Hepatocyte (in vitro differentiated cells): ENCODE data around the gene SEH1L. TPM values are rescaled to one million over a fixed set of nuclear protein-coding genes. Genes with fewer than 3 reads are reported as not detected.
"Not testable (repeated sequence)": the region's sequence is repeated elsewhere in the genome, so short reads cannot be mapped to it uniquely, and the experiment has no call there.

ENCODE experiments used
- DNase-seq: peaks from one replicate; pipeline ENCODE4 v3.0.0-alpha.2; 2016; ENCODE audit warnings: low spot score
- H2AFZ ChIP-seq: fragments of 200-600 bp; sonication (generic); 2 replicates; pipeline ENCODE4 v1.6.0; 2016; ENCODE audit warnings: antibody characterized with exemption, mild to moderate bottlenecking
- H3K27ac ChIP-seq: fragments of 200-600 bp; sonication (generic); 2 replicates; pipeline ENCODE4 v1.5.1; 2016; ENCODE audit warnings: mild to moderate bottlenecking
- H3K27me3 ChIP-seq: fragments of 200-600 bp; sonication (generic); 2 replicates; pipeline ENCODE4 v1.6.1; 2016
- H3K36me3 ChIP-seq: fragments of 200-600 bp; sonication (generic); replicated peaks from 2 replicates; pipeline ENCODE4 v1.5.1; 2016; ENCODE audit warnings: low read depth; ENCODE audit not compliant: insufficient read depth
- H3K4me1 ChIP-seq: fragments of 200-600 bp; sonication (generic); 2 replicates; pipeline ENCODE4 v1.5.1; 2016; ENCODE audit warnings: mild to moderate bottlenecking, moderate library complexity; ENCODE audit not compliant: insufficient read depth
- H3K4me2 ChIP-seq: fragments of 200-600 bp; sonication (generic); 2 replicates; pipeline ENCODE4 v1.6.0; 2016
- H3K4me3 ChIP-seq: fragments of 200-600 bp; sonication (generic); 2 replicates; pipeline ENCODE4 v1.5.1; 2016; ENCODE audit warnings: mild to moderate bottlenecking
- H3K79me2 ChIP-seq: fragments of 200-600 bp; sonication (generic); 2 replicates; pipeline ENCODE4 v1.6.0; 2017; ENCODE audit warnings: mild to moderate bottlenecking
- H3K9me2 ChIP-seq: fragments of 200-600 bp; sonication (generic); replicated peaks from 2 replicates; pipeline ENCODE4 v1.6.0; 2017; ENCODE audit warnings: mild to moderate bottlenecking; ENCODE audit not compliant: insufficient read depth
- H3K9me3 ChIP-seq: fragments of 200-600 bp; sonication (generic); 2 replicates; pipeline ENCODE4 v1.5.1; 2016; ENCODE audit warnings: low read depth, mild to moderate bottlenecking
- H4K20me1 ChIP-seq: fragments of 200-600 bp; sonication (generic); 2 replicates; pipeline ENCODE4 v1.6.0; 2016; ENCODE audit warnings: mild to moderate bottlenecking; ENCODE audit not compliant: insufficient read depth, poor library complexity, severe bottlenecking
- EZH2 ChIP-seq: fragments of 200-600 bp; sonication (generic); IDR thresholded peaks from 2 replicates; pipeline ENCODE4 v1.6.1; 2016; ENCODE audit warnings: antibody characterized with exemption, mild to moderate bottlenecking, borderline replicate concordance
- EZH2phosphoT487 ChIP-seq: fragments of 200-600 bp; sonication (generic); IDR thresholded peaks from one replicate; pipeline ENCODE4 v1.6.1; 2018; ENCODE audit warnings: antibody characterized with exemption, mild to moderate bottlenecking, low read depth, moderate library complexity; ENCODE audit not compliant: unreplicated experiment, severe bottlenecking
- WGBS: methylation state at CpG from one replicate; pipeline ENCODE4 v1.1.6; 2016; ENCODE audit warnings: low lambda C conversion rate; ENCODE audit errors: missing lambda C conversion rate; 5-methylcytosine and 5-hydroxymethylcytosine counted together
- polyA plus RNA-seq: library from polyadenylated mRNA; unstranded; fragments of >200 nt; fragmentation: Nextera tagmentation; extraction: Ambion mirVana; gene quantifications from 2 replicates; pipeline ENCODE4 v1.2.1, GENCODE V29; 2016
- total RNA-seq: library from RNA; depleted of rRNA; stranded (reverse); fragments of >200 nt; gene quantifications from 2 replicates; pipeline ENCODE4 v1.2.3, GENCODE V29; 2014
- TF ChIP-seq, protein P1 (sequence below): fragments of 200-600 bp; sonication (generic); IDR thresholded peaks from 2 replicates; pipeline ENCODE4 v1.5.1; 2016; ENCODE audit warnings: antibody characterized with exemption, mild to moderate bottlenecking; ENCODE audit not compliant: poor library complexity

The SEH1L gene
- total and polyA plus RNA-seq, 2 experiments from 2014 or later: 24.0 to 25.8 TPM

DNA sequence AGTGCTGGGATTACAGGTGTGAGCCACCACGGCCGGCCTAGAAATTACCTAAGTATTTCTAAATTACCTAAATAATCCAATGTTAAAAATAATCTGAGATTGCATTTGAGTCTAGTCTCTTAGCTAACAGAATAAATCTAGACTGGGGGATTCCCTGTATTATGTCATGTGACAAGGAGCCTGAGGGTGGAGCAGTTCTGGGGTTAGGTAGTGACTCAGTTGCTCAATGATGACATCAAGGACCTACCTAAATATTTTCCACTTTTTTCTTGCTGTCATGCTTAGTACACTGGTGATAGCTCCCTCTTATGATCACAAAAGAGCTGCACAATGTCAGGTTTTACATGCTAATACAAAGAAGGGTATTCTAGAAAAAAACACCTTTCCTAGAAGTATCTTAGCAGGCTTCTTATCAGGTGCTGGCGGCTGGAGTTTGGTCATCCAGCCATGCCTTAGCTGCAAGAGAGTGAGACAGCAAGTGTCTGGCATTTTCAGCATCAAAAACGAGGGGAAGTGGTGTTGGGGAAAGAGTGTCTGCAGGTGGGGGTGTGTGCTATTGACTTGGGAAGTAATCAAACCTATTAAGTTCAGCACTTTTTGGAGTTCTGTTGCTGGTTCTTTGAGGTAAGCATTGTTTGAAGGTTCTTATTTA is 25.9 kb downstream of the SEH1L start:
- Histone ChIP-seq H2AFZ (no peak overlapping the region), H3K4me2 (no peak overlapping the region), H4K20me1 (no peaks in the 10 kb centered on the region), H3K27ac (no peak overlapping the region), H3K9me3 (no peaks in the 10 kb centered on the region), H3K9me2 (no peaks in the 10 kb centered on the region), H3K36me3 (no peaks in the 10 kb centered on the region), H3K79me2 (no peaks in the 10 kb centered on the region), H3K27me3 (no peaks in the 10 kb centered on the region), H3K4me1 (no peaks in the 10 kb centered on the region), H3K4me3 (no peak overlapping the region)
- TF ChIP-seq, protein P1, sequence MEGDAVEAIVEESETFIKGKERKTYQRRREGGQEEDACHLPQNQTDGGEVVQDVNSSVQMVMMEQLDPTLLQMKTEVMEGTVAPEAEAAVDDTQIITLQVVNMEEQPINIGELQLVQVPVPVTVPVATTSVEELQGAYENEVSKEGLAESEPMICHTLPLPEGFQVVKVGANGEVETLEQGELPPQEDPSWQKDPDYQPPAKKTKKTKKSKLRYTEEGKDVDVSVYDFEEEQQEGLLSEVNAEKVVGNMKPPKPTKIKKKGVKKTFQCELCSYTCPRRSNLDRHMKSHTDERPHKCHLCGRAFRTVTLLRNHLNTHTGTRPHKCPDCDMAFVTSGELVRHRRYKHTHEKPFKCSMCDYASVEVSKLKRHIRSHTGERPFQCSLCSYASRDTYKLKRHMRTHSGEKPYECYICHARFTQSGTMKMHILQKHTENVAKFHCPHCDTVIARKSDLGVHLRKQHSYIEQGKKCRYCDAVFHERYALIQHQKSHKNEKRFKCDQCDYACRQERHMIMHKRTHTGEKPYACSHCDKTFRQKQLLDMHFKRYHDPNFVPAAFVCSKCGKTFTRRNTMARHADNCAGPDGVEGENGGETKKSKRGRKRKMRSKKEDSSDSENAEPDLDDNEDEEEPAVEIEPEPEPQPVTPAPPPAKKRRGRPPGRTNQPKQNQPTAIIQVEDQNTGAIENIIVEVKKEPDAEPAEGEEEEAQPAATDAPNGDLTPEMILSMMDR: no peak
- TF ChIP-seq EZH2 (no peak), EZH2phosphoT487 (no peak)
- WGBS: 86% methylated on average over 4 of the region's 4 CpGs
- no peak for DNase-seq

DNA sequence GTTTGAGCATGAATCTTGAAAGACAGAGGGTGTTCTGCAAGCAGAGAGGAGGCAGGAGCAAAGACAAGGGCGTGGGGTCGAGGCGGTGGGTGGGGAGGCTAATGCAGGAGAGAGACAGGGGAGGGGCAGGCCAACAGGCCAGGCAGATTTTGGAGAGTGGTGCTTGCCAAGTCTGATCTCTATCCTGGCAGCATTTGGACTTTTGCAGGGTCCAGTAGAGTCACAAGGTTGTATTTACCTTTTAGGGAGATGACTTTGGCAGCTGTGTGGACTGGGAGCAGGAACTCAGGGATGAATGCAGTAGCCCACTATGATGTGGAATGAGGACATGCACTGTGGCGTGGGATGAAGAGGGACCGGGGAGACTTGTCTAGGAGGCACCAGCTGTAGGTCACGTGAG is 27.7 kb downstream of the SEH1L start:
- Histone ChIP-seq H3K9me2 (no peaks in the 10 kb centered on the region), H3K4me1 (no peaks in the 10 kb centered on the region), H3K4me3 (no peak overlapping the region), H2AFZ (no peak overlapping the region), H3K9me3 (no peaks in the 10 kb centered on the region), H3K79me2 (no peaks in the 10 kb centered on the region), H3K27ac (no peak overlapping the region), H4K20me1 (no peaks in the 10 kb centered on the region), H3K27me3 (no peaks in the 10 kb centered on the region), H3K4me2 (no peak overlapping the region), H3K36me3 (no peaks in the 10 kb centered on the region)
- WGBS: 97% methylated on average over 6 of the region's 6 CpGs
- TF ChIP-seq, protein P1: no peak
- TF ChIP-seq EZH2phosphoT487 (no peak), EZH2 (no peak)
- DNase-seq: no peak

DNA sequence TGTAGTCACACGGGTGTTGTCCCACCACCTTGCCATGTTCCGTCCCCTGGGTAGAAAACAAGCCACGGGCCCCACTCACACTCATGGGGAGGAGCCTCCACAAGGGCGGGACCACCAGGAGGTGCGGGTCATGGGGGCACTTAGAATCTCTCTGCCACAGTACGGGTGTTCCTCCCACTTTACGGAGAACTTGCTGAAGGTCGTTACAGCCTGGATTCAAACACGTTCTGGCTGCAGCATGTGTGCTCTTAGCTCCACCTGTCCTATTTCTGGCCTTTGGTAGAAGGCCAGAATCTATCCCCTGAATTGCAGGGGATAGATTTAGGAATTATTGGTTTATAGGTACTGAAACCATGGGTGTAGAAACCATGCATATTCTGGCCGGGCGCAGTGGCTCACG is 28.5 kb downstream of the SEH1L start:
- H3K79me2 ChIP-seq: no peaks in the 10 kb centered on the region
- TF ChIP-seq EZH2phosphoT487: no peak
- TF ChIP-seq, protein P1: no peak
- TF ChIP-seq EZH2: no peak
- DNase-seq: no peak
- no peak overlapping the region for H2AFZ ChIP-seq
- no peaks in the 10 kb centered on the region for H3K9me2 ChIP-seq
- H4K20me1 ChIP-seq: no peaks in the 10 kb centered on the region
- H3K36me3 ChIP-seq: no peaks in the 10 kb centered on the region
- H3K4me3 ChIP-seq: no peak overlapping the region
- H3K27ac ChIP-seq: no peak overlapping the region
- no peaks in the 10 kb centered on the region for H3K27me3 ChIP-seq
- no peak overlapping the region for H3K4me2 ChIP-seq
- no peaks in the 10 kb centered on the region for H3K9me3 ChIP-seq
- WGBS: 96% methylated on average over 11 of the region's 12 CpGs
- H3K4me1 ChIP-seq: no peaks in the 10 kb centered on the region

DNA sequence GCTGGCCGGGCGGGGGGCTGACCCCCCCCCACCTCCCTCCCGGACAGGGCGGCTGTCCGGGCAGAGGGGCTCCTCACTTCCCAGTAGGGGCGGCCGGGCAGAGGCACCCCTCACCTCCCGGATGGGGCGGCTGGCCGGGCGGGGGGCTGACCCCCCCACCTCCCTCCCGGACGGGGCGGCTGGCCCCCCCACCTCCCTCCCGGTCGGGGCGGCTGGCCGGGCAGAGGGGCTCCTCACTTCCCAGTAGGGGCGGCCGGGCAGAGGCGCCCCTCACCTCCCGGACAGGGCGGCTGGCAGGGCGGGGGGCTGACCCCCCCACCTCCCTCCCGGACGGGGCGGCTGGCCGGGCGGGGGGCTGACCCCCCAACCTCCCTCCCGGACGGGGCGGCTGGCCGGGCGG is 32.3 kb downstream of the SEH1L start:
- H2AFZ ChIP-seq, H3K27me3 ChIP-seq, H3K9me3 ChIP-seq, H3K9me2 ChIP-seq, H3K27ac ChIP-seq, H3K4me2 ChIP-seq, DNase-seq, H3K4me1 ChIP-seq, H3K36me3 ChIP-seq, H3K79me2 ChIP-seq, H3K4me3 ChIP-seq, H4K20me1 ChIP-seq: not testable (repeated sequence)
- no CpG with 5 or more reads among the region's 34 CpGs for WGBS
